Right atrium auricular region (tissue), 2 donors: ENCODE measurements around the gene PLXNA2. TPM values are rescaled to one million over a fixed set of nuclear protein-coding genes. Genes with fewer than 3 reads are reported as not detected.

Experiments
- DNase-seq: peaks from one replicate; pipeline ENCODE4 v3.0.0-alpha.2; 2019; ENCODE audit warnings: low spot score
- H3K27ac ChIP-seq, 2 donors: fragments of 200-600 bp; sonication (generic); 1 replicate in 1 of 2; 2 replicates in 1 of 2; pipeline ENCODE4 v1.5.1; 2016 to 2019
- H3K27me3 ChIP-seq, 2 donors: fragments of 200-600 bp; sonication (generic); one replicate each; pipeline versions ENCODE4 v1.5.1 to v1.6.0; 2017 to 2019
- H3K36me3 ChIP-seq: fragments of 200-600 bp; sonication (generic); one replicate; pipeline ENCODE4 v1.5.1; 2016
- H3K4me1 ChIP-seq, 2 donors: fragments of 200-600 bp; sonication (generic); one replicate each; pipeline versions ENCODE4 v1.5.1 to v1.6.0; 2017 to 2019
- H3K4me3 ChIP-seq, 2 donors: fragments of 200-600 bp; sonication (generic); 1 replicate in 1 of 2; 2 replicates in 1 of 2; pipeline ENCODE4 v1.5.1; 2017 to 2019; ENCODE audit warnings: mild to moderate bottlenecking in 1 of 2, moderate library complexity in 1 of 2
- H3K9me3 ChIP-seq, 2 donors: fragments of 200-600 bp; sonication (generic); one replicate each; pipeline ENCODE4 v1.5.1; 2019
- total RNA-seq, 2 donors: library from RNA; depleted of rRNA; stranded (reverse); fragments of >200 nt; gene quantifications; one replicate each; pipeline ENCODE4 v1.1.0, GENCODE V29; 2016
- TF ChIP-seq, protein P1 (sequence below), 2 donors: fragments of 200-600 bp; sonication (generic); IDR thresholded peaks; one replicate each; pipeline ENCODE4 v1.5.1; 2019; ENCODE audit warnings: antibody characterized with exemption in 2 of 2

PLXNA2 gene
- total RNA-seq, 2 donors from 2014 or later, result 10.8 to 23.8 TPM

DNA sequence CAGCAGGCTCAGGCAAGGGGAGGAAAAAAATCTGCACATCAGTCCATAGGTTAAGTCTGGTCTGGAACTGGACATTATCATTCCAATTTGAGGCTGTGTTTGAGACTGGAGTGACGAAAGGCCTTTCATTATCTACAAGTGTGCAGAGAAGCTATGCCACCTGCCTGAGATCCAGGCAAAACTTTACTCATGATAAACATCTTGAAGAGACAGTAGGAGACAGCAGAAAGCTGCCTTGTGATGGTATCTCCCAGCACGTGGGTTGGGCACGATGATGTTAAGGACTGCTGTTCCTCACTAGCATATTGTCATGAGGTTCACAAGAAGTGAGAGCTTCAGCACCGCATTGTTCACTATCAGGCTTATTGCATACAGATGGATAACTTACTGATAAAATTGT is 126.4 kb downstream of the PLXNA2 start:
- DNase-seq, result no peak
- Histone ChIP-seq H3K9me3 (no peaks in the 10 kb centered on the region), H3K4me1 (peaks cover 0 to 18% of the 10 kb centered on the region in 2 donors), H3K4me3 (no peak overlapping the region), H3K27me3 (no peaks in the 10 kb centered on the region), H3K27ac (no peak overlapping the region), H3K36me3 (no peaks in the 10 kb centered on the region)
- TF ChIP-seq, protein P1, sequence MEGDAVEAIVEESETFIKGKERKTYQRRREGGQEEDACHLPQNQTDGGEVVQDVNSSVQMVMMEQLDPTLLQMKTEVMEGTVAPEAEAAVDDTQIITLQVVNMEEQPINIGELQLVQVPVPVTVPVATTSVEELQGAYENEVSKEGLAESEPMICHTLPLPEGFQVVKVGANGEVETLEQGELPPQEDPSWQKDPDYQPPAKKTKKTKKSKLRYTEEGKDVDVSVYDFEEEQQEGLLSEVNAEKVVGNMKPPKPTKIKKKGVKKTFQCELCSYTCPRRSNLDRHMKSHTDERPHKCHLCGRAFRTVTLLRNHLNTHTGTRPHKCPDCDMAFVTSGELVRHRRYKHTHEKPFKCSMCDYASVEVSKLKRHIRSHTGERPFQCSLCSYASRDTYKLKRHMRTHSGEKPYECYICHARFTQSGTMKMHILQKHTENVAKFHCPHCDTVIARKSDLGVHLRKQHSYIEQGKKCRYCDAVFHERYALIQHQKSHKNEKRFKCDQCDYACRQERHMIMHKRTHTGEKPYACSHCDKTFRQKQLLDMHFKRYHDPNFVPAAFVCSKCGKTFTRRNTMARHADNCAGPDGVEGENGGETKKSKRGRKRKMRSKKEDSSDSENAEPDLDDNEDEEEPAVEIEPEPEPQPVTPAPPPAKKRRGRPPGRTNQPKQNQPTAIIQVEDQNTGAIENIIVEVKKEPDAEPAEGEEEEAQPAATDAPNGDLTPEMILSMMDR (IDR thresholded peaks at IDR 0.05), result no peak

DNA sequence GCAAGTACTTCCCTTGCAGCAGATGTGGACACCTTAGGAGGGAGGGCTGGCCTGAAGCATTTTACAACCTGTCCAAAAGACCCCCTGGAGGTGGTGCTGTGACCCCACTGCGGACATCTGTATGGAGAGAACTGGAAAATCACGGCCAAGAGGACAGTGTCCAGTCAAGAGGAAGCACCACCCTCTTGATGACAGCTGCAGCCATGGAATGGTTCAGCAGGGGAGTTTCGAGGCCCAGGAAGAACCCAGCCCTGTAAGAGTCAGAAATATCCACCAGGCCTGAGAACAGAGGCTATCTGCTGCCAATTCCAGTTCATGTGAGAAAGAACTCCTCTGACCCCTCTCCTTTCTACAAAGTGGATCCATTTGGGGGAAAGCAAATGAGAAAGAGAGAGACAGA is 126.8 kb downstream of the PLXNA2 start:
- Histone ChIP-seq H3K4me3 (no peak overlapping the region), H3K27me3 (no peaks in the 10 kb centered on the region), H3K36me3 (no peaks in the 10 kb centered on the region), H3K4me1 (peaks cover 0 to 18% of the 10 kb centered on the region in 2 donors), H3K27ac (no peak overlapping the region), H3K9me3 (no peaks in the 10 kb centered on the region)
- DNase-seq, result no peak
- TF ChIP-seq, protein P1 (IDR thresholded peaks at IDR 0.05), result no peak

DNA sequence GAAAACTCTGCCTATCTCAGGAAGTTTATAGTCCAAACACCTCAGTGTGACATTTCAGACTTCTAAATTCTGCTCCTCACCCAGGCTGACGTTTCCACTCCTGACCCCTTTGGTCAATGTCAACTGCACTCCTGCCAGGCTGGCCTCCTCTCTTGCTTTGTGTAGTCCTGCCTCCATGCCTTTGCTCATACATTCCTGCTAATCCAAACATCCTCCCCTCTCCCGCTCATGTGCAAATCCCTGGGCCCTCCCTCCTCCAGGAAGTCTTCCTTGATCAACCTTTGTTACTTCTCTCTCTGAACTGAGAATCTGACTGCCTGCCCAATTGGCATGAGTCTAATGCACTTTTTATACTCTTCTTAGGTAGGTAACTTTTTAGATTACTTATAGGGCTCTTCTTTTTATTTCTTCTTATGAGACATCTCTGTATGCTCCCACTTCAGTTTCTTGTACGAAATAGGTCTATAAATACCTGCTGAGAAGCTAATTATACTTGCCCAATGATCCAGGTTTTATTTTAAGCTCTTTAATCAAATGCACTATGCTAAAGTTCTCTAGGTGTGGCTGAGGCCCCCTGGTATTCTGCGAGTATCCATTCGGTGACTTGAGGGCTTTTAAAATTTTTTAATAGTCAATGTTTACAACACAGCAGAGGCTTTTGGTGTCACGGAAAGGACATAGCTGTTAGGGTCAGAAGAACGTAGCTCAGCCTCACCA is 128.1 kb downstream of the PLXNA2 start:
- Histone ChIP-seq H3K4me3 (no peak overlapping the region), H3K27me3 (no peaks in the 10 kb centered on the region), H3K9me3 (no peaks in the 10 kb centered on the region), H3K36me3 (no peaks in the 10 kb centered on the region), H3K4me1 (peaks cover 0 to 18% of the 10 kb centered on the region in 2 donors), H3K27ac (no peak overlapping the region)
- TF ChIP-seq, protein P1 (IDR thresholded peaks at IDR 0.05), result no peak
- no peak for DNase-seq

DNA sequence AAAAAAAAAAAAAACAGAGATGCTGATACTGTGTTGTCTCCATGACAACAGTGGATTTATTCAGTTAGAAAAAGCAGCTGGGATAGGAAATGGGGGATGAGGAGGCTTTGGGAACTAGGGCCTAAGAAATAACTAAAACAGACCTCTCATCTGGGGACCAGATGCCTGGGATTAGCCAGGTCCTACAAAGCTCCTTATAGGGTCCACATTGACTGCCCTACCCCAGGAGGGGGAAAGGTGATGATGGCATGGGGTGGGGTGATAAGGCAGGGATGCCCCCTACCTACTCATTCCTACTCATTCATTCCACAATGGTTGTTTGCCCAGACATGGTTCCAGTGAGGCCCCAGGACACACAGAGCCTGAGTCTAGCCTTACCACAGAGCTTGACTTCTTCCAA is 131.2 kb downstream of the PLXNA2 start:
- Histone ChIP-seq H3K9me3 (no peaks in the 10 kb centered on the region), H3K4me1 (peaks cover 0 to 13% of the 10 kb centered on the region in 2 donors), H3K27ac (no peak overlapping the region), H3K36me3 (no peaks in the 10 kb centered on the region), H3K27me3 (no peaks in the 10 kb centered on the region), H3K4me3 (no peak overlapping the region)
- TF ChIP-seq, protein P1 (IDR thresholded peaks at IDR 0.05), result no peak
- no peak for DNase-seq

DNA sequence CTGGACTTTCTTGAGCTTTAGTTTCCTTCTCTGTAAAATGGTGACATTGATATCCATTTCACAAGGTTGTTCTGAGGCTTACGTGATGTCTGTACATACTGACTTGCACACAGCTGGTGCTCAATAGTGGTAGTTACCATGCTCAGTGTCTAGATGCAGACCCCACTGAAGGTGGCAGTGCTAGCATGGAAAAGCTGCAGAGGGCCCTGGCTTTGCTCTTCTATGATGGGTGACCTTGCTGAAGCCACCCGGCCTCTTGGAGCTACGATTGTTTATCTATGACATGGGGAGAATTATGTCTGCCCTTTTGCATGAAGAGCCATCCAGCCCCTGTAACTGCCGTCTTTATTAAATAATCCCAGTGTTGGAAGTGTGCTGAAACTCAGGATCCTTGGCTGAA is 131.8 kb downstream of the PLXNA2 start:
- DNase-seq, result no peak
- Histone ChIP-seq H3K4me3 (no peak overlapping the region), H3K4me1 (peaks cover 0 to 8% of the 10 kb centered on the region in 2 donors), H3K27ac (no peak overlapping the region), H3K9me3 (no peaks in the 10 kb centered on the region), H3K36me3 (no peaks in the 10 kb centered on the region), H3K27me3 (no peaks in the 10 kb centered on the region)
- TF ChIP-seq, protein P1 (IDR thresholded peaks at IDR 0.05), result no peak
